Fibroblast of skin of abdomen (primary cell): ENCODE data around the gene GFER.

Source experiments
- DNase-seq: peaks from one replicate; pipeline ENCODE4 v3.0.0-alpha.2; 2013

Gene GFER

GRCh38 chr16:1990351-1991134 is 6.5 kb downstream of the GFER start:
- DNase-seq = no peak

GRCh38 chr16:1991135-1991551 is 7.2 kb downstream of the GFER start:
- DNase-seq = no peak

- no peak for DNase-seq
These were observed 7.6 kb downstream of the GFER start for GRCh38 chr16:1991588-1991947.

- DNase-seq = peak; percentile 91
These were observed 8.1 kb downstream of the GFER start for GRCh38 chr16:1991948-1992703.

GRCh38 chr16:1992704-1993317 is 8.8 kb downstream of the GFER start:
- no peak for DNase-seq

GRCh38 chr16:1993731-1994131 is 9.7 kb downstream of the GFER start:
- no peak for DNase-seq

- no peak for DNase-seq
These were observed 13.7 kb downstream of the GFER start for GRCh38 chr16:1997494-1998359.

- DNase-seq = no peak
These were observed 14.4 kb downstream of the GFER start for GRCh38 chr16:1998360-1998835.

GRCh38 chr16:1998852-1999801 is 15.1 kb downstream of the GFER start:
- DNase-seq = no peak

GRCh38 chr16:1999866-2000514 is 16.0 kb downstream of the GFER start:
- DNase-seq = no peak

- DNase-seq = no peak
These were observed 17.0 kb downstream of the GFER start for GRCh38 chr16:2001035-2001434.

GRCh38 chr16:2001456-2002355 is 17.7 kb downstream of the GFER start:
- no peak for DNase-seq

GRCh38 chr16:2002406-2003230 is 18.6 kb downstream of the GFER start:
- DNase-seq = no peak

GRCh38 chr16:2003231-2003826 is 19.3 kb downstream of the GFER start:
- DNase-seq = no peak

- DNase-seq = peak; percentile 79
These were observed 20.0 kb downstream of the GFER start for GRCh38 chr16:2003827-2004641.

GRCh38 chr16:2004795-2005517 is 21.0 kb downstream of the GFER start:
- no peak for DNase-seq

GRCh38 chr16:2005646-2006045 is 21.7 kb downstream of the GFER start:
- no peak for DNase-seq
